GM19025 (cell line): ENCODE measurements around the gene LIPI.
"Not testable (repeated sequence)": the region's sequence is repeated elsewhere in the genome, so short reads cannot be mapped to it uniquely, and the experiment has no call there.

Experiments
- ATAC-seq: cut with Tn5 transposase; IDR thresholded peaks from one replicate; pipeline ENCODE4 v1.9.1; 2021; ENCODE audit warnings: mild to moderate bottlenecking, low read depth, moderate library complexity; ENCODE audit not compliant: unreplicated experiment

Gene LIPI

DNA sequence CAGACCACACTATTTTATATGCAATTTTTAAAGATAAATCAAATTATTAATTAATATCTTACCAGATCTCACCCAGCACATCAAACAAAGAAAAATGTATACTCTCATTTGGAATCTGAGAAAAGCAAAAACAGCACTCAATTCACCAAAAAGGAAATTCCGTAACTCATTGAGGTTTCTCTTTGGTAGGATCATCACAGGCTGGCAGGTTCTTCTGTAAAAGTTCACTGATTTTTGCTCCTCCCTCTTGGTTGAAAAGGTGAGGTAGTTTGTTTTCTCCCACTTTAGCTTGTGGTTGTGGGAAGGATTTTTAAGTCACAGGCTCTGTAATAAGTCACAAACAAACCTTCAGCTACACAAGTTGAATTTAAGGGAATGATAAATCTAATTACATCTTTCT lies at the start of gene LIPI:
Gene LIPI, minus strand, starts transcription at position 218 of the 400 bp plus-strand sequence. Its CDS starts 110 bp downstream, at position 108.
- ATAC-seq, result no peak

DNA sequence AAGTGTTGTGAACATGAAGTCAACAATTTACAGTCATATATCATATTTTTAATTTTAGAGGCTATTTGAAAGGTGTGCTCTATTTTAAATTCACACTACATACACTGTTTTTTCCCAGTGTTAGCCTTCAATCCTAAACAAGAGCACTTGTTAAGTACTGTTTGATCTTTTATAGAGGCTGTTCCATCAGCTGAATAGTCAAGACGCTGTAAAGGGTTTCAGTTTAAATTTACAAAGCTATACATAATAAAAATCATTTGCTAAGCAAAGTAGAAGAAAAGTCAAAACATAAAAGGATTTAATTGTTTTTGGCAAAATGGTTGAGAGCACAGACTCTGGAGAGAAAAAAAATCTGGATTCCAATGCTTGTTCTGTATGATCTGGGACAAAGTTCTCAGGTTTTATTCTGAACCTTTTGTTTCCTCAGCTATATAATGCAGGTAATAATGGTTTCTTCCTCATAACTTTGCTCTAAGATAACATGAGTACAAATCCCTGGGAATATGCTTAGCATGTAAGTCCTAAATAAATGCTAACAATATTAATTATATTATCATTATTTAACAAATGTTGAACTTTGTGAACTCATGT lies 49.5 kb upstream of the LIPI start:
- no peak for ATAC-seq

GRCh38 chr21:14259747-14260146 lies 49.0 kb upstream of the LIPI start:
- no peak for ATAC-seq

DNA sequence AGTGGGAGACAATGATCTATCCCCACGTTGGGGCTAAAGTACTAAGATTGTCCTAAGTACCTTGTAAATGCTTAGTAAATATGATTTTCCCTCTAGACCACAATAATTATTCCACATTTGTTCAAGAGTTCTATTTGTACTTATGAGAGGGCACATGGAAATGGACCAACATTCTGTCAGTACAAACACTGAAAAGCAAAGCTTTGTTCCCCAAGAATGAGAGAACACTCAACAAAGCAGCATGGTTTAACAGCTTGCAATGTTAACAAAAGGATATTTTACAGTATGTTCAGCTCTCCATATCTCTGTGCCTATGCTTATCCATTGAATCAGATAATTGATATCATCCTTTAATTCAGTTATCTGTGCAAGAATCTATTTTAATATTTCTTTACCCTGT lies 40.6 kb upstream of the LIPI start:
- no peak for ATAC-seq

DNA sequence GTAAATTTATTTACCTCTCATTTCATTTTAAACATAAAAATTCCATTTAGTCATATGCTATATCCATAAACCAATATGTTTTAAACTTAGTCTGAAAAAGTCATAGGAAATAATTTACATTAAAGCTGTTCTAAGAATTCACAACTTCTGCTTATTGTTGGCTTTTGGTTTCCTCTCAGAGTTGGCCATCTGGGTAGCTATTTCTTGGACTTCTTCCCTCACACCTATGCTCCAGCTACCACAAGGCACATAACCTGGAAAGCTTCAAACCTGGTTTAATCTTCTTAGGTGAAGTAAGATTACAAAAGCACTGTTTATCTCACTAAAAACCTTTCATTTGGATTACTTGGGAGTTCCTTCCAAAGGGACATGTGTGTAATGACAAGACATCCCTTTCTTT lies 35.0 kb upstream of the LIPI start:
- no peak for ATAC-seq

DNA sequence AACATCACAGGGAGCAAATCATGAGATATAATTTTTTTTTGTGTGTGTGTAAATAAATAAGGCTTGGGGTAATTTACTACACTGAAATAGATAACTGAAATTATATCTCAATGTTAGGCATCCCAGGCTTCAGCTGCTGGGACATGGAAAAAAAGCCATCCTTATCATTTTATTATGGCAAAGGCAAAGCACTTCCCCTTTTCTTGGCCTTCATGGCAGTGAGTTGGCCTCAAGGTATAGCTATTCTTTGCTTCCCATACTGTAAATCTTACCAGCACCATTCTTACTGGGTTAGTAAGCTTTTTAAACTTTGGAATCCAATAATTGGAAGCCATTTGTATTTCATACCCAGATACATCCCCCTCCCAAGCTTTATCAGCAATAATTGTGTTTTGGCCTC lies 34.2 kb upstream of the LIPI start:
- no peak for ATAC-seq

DNA sequence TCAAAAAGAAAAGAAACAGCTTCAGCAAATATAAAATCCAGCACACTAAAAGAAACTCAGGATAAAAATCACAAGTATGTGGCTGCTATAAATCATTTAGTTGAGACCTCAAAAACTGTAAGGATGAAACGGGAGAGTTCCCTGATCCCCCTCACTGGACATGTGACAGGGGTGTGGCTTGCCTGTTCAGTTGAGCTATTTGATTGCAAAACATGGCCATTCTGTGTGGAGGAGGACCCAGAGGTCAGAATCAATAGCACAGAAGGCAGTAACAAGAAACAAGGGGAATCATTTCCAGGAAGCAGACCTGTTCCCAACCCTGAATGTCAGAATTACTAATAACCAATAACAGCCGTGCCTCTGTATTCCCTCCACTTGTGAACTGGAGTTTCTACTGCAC lies 33.1 kb upstream of the LIPI start:
- no peak for ATAC-seq

- ATAC-seq, result no peak
These were observed 32.7 kb upstream of the LIPI start for GRCh38 chr21:14243461-14243860.

GRCh38 chr21:14241297-14241696 lies 30.5 kb upstream of the LIPI start:
- no peak for ATAC-seq

DNA sequence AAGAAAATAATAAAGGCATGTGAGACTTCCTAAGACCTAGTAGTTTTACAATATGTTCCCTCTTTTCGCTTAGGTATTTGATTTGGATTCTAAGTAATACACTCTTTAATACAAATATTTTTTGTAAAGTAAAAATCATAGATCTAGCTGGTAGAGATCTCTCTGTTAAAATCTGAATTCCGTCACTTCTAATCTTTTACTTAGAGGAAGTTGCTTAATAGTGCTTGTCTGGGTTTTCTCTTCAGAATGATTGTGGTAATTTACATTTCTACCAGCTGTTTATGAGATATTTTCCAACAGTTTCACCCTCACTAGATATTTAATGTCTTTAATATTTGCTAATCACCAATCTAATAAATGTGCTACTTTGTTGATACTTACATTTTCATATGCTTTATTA lies 28.5 kb upstream of the LIPI start:
- ATAC-seq, result no peak

- ATAC-seq, result no peak
These were observed 25.4 kb upstream of the LIPI start for GRCh38 chr21:14236180-14236579.

GRCh38 chr21:14235101-14235500 lies 24.3 kb upstream of the LIPI start:
- ATAC-seq, result no peak

GRCh38 chr21:14229399-14229798 lies 18.6 kb upstream of the LIPI start:
- no peak for ATAC-seq

GRCh38 chr21:14223365-14223764 lies 12.6 kb upstream of the LIPI start:
- no peak for ATAC-seq

GRCh38 chr21:14215971-14216641 lies 5.4 kb upstream of the LIPI start, which contains the start of gene RBM11:
Gene RBM11 (plus strand): TSS chr21:14216157. CDS start chr21:14216187, 30 bp downstream.
- peak; percentile 93 for ATAC-seq

DNA sequence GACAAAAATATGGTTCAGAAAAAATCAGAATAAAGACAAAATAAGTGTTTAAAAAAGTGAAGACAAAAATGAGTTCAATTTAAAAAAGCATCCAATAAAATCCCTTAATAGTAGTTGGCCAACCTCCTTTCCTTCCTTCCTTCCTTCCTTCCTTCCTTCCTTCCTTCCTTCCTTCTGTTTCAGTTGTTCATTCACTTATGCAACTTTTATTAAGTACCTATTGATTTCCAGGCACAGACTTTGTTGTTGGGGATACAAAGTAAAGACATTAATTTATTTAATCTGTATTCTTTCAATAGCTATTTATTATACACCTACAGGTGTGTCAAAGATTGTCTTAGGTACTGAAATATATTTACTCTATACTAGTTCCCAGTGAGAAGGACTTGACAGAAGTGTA lies 2.4 kb upstream of the LIPI start:
- no peak for ATAC-seq

DNA sequence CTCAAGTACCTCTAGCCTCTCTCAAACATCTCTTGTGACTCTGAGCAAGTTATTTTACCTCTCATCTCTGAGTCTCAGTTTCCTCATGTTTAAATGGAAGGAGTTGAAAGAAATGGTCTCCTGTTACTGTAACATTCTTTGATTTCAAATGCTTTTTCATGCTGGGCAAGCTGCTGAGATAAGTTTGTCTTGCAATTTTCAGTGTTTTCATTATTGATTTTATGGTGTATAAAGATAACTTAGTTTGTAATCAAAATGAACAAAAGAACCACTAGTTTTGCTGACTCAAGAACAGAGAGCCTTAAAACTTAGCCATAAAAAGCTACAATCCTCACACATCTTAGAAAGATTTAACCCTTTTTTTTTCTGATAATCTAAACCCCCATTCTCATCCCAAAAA lies 4.5 kb downstream of the LIPI start:
- no peak for ATAC-seq

DNA sequence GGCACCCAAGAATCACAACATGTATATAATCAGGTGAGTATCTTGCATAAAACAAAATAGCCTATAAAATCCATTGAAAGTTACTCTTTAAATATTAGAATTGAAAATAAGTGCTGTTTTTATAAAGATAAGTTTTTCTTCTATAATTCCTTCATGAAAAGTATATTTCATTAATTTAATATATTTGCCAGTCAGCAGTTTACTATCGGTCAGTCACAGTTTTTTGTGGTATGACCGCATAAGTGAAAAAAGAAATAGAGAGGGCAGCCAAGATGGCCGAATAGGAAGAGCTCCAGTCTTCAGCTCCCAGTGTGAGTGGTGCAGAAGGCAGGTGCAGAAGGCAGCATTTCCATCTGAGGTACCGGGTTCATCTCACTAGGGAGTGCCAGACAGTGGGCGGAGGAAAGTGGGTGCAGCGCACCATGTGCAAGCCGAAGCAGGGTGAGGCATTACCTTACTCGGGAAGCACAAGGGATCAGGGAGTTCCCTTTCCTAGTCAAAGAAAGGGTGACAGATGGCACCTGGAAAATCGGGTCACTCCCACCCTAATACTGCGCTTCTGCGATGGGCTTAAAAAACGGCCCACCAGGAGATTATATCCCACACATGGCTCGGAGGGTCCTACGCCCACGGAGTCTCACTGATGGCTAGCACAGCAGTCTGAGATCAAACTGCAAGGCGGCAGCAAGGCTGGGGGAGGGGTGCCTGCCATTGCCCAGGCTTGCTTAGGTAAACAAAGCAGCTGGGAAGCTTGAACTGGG lies 44.1 kb downstream of the LIPI start:
- ATAC-seq, result not testable (repeated sequence)

DNA sequence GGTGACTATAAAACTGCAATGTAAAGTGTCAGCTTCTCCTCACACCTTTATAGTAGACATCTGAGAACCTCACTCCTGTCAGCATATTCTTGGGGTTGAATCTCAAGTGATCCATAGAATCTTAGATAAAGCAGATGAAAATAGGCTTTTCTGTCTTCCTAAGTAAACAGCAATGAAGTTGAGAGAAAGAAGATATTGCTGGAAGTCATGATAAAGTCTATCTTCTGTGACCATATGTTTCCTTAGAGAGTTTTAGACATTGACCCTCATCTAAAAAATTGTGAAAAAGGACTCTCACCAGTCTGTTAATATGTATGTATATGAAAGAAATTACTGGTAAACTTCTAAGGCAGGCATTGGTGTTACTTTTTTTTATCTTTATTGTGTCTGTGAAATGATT lies 66.8 kb downstream of the LIPI start:
- ATAC-seq, result no peak

- no peak for ATAC-seq
These were observed 86.5 kb downstream of the LIPI start for GRCh38 chr21:14124266-14124665.

GRCh38 chr21:14121719-14122118 lies 89.0 kb downstream of the LIPI start:
- ATAC-seq, result no peak
